ENCODE measurements around the gene RNASE11.
"Not testable (repeated sequence)": the region's sequence is repeated elsewhere in the genome, so short reads cannot be mapped to it uniquely, and the experiment has no call there.

GRCh38 chr14:20570720-20571119 is 17.1 kb downstream of the RNASE11 start:
- not testable (repeated sequence) for TF ChIP-seq CTCF, EP300, POLR2AphosphoS5 (IDR thresholded peaks at IDR 0.05)
